Suprapubic skin (tissue), 3 donors: ENCODE data around the gene SMIM36.

Source experiments
- POLR2A ChIP-seq, 2 donors: fragments of 450-650 bp; IDR thresholded peaks; one replicate each; pipeline ENCODE4 v1.6.1; 2017; ENCODE audit warnings: antibody characterized with exemption in 2 of 2, mild to moderate bottlenecking in 2 of 2, moderate library complexity in 2 of 2
- TF ChIP-seq, protein P1 (sequence below), 2 donors: fragments of 200-600 bp in 1 of 2; fragments of 450-650 bp in 1 of 2; sonication (generic) in 1 of 2; IDR thresholded peaks; one replicate each; pipeline ENCODE4 v1.5.1; 2016 to 2019; ENCODE audit warnings: antibody characterized with exemption in 2 of 2, mild to moderate bottlenecking in 1 of 2, moderate library complexity in 1 of 2

DNA sequence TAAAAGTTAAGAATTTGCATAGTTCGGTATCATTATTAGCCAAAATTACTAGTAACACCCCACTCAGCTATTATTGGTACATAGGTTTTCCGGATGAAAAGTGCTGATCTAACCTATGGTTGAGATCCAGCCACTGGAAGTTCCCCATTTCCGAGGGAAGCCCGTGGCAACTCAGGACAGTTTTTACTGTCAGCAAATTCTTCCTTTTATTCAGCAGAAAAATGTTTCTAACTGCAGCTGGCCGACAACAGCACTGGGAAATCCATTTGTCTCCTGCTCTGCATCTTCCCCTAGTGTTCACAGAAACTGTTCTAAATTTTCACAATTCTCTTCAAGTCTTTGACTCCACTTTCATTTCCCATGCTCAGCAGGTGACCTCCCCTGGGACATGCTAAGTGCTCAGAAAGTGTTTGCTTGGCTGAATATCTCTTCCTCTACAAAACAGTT, 74.1 kb downstream of the SMIM36 start:
- TF ChIP-seq, protein P1, sequence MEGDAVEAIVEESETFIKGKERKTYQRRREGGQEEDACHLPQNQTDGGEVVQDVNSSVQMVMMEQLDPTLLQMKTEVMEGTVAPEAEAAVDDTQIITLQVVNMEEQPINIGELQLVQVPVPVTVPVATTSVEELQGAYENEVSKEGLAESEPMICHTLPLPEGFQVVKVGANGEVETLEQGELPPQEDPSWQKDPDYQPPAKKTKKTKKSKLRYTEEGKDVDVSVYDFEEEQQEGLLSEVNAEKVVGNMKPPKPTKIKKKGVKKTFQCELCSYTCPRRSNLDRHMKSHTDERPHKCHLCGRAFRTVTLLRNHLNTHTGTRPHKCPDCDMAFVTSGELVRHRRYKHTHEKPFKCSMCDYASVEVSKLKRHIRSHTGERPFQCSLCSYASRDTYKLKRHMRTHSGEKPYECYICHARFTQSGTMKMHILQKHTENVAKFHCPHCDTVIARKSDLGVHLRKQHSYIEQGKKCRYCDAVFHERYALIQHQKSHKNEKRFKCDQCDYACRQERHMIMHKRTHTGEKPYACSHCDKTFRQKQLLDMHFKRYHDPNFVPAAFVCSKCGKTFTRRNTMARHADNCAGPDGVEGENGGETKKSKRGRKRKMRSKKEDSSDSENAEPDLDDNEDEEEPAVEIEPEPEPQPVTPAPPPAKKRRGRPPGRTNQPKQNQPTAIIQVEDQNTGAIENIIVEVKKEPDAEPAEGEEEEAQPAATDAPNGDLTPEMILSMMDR (IDR thresholded peaks at IDR 0.05), result no peak
- no peak for TF ChIP-seq POLR2A (IDR thresholded peaks at IDR 0.05)
